Adipose tissue (tissue), 3 donors: ENCODE measurements around the gene THSD7A. TPM values are rescaled to one million over a fixed set of nuclear protein-coding genes. Genes with fewer than 3 reads are reported as not detected.

Experiments
- H3K27ac ChIP-seq: one replicate; pipeline ENCODE4 v1.5.1; 2013; ENCODE audit warnings: low read depth, low read length
- WGBS, 3 donors: extraction: QIAGEN DNeasy Blood & Tissue Kit; methylation state at CpG; one replicate each; pipeline ENCODE4 v1.1.7; 2013; 5-methylcytosine and 5-hydroxymethylcytosine counted together
- polyA plus RNA-seq, 3 donors: library from polyadenylated mRNA; stranded (reverse); fragments of 200-250 nt; gene quantifications; one replicate each; pipeline ENCODE4 v1.2.3, GENCODE V29; 2013
- donor health status: healthy with polysubstance abuse.
- donor health status: Bipolar disorder and iron deficiency.
- donor health status: healthy.

The THSD7A gene
- 1 to 10 TPM in 1 of 3 donors, under 1 TPM in 2; 0.28 to 1.9 (median 0.79) TPM for polyA plus RNA-seq

- no peak within 1 kb of the TSS for H3K27ac ChIP-seq
- 1 to 4% (median 4%) methylated on average over 60 to 62 of the region's 62 CpGs for WGBS, 3 donors
These were observed at the start of gene THSD7A for GRCh38 chr7:11831736-11832495. Gene THSD7A, minus strand, starts transcription at chr7:11832198. Its CDS starts 252 bp downstream, at chr7:11831946.

- WGBS, 3 donors = 68 to 89% (median 89%) methylated on average over 5 of the region's 5 CpGs
These were observed 49.7 kb upstream of the THSD7A start for GRCh38 chr7:11881680-11882079.

GRCh38 chr7:11875635-11876034, 43.6 kb upstream of the THSD7A start:
- 45 to 76% (median 69%) methylated on average over 1 of the region's 1 CpG for WGBS, 3 donors
- H3K27ac ChIP-seq = no peak overlapping the region

More at GRCh38 chr7:11881680-11882079, 49.7 kb upstream of the THSD7A start:
- H3K27ac ChIP-seq = no peak overlapping the region

GRCh38 chr7:11865671-11866070, 33.7 kb upstream of the THSD7A start:
- WGBS, 3 donors = 71 to 75% (median 71%) methylated on average over 2 of the region's 2 CpGs
- no peak overlapping the region for H3K27ac ChIP-seq

GRCh38 chr7:11858622-11859302, 26.8 kb upstream of the THSD7A start:
- 24 to 53% (median 51%) methylated on average over 6 of the region's 6 CpGs for WGBS, 3 donors

GRCh38 chr7:11858026-11858425, 26.0 kb upstream of the THSD7A start:
- WGBS, 3 donors = 81 to 91% (median 89%) methylated on average over 2 of the region's 2 CpGs

More at GRCh38 chr7:11858622-11859302, 26.8 kb upstream of the THSD7A start:
- H3K27ac ChIP-seq = no peak overlapping the region

GRCh38 chr7:11848251-11848650, 16.3 kb upstream of the THSD7A start:
- WGBS, 3 donors = 72 to 94% (median 89%) methylated on average over 3 of the region's 3 CpGs
- no peak overlapping the region for H3K27ac ChIP-seq

More at GRCh38 chr7:11858026-11858425, 26.0 kb upstream of the THSD7A start:
- no peak overlapping the region for H3K27ac ChIP-seq

GRCh38 chr7:11847336-11847735, 15.3 kb upstream of the THSD7A start:
- H3K27ac ChIP-seq = no peak overlapping the region
- 27 to 40% (median 39%) methylated on average over 2 of the region's 2 CpGs for WGBS, 3 donors

- no peak overlapping the region for H3K27ac ChIP-seq
- 32 to 49% (median 47%) methylated on average over 5 of the region's 5 CpGs for WGBS, 3 donors
These were observed 14.5 kb upstream of the THSD7A start for GRCh38 chr7:11846361-11846955.

GRCh38 chr7:11843113-11843765, 11.2 kb upstream of the THSD7A start:
- no peak overlapping the region for H3K27ac ChIP-seq
- WGBS, 3 donors = 50 to 88% (median 81%) methylated on average over 1 of the region's 1 CpG

- H3K27ac ChIP-seq = no peak overlapping the region
These were observed 9.7 kb upstream of the THSD7A start for GRCh38 chr7:11841657-11842056.

GRCh38 chr7:11835260-11835659, 3.3 kb upstream of the THSD7A start:
- H3K27ac ChIP-seq = no peak overlapping the region

- WGBS, 3 donors = 34 to 56% (median 39%) methylated on average over 6 of the region's 6 CpGs
- H3K27ac ChIP-seq = no peak overlapping the region
These were observed 1.4 kb upstream of the THSD7A start for GRCh38 chr7:11833431-11833830.

- 2% methylated on average over 8 of the region's 8 CpGs for WGBS, 3 donors
These were observed 752 bp downstream of the THSD7A start for GRCh38 chr7:11831156-11831735.

GRCh38 chr7:11830582-11831155, 1.3 kb downstream of the THSD7A start:
- WGBS, 3 donors = 1 to 10% (median 1%) methylated on average over 7 of the region's 7 CpGs
- no peak overlapping the region for H3K27ac ChIP-seq

More at GRCh38 chr7:11831156-11831735, 752 bp downstream of the THSD7A start:
- no peak overlapping the region for H3K27ac ChIP-seq

GRCh38 chr7:11829954-11830353, 2.0 kb downstream of the THSD7A start:
- H3K27ac ChIP-seq = no peak overlapping the region

- WGBS, 3 donors = 94 to 97% (median 96%) methylated on average over 11 of the region's 11 CpGs
- no peak overlapping the region for H3K27ac ChIP-seq
These were observed 12.1 kb downstream of the THSD7A start for GRCh38 chr7:11819947-11820346.

GRCh38 chr7:11819271-11819670, 12.7 kb downstream of the THSD7A start:
- no peak overlapping the region for H3K27ac ChIP-seq
- 81 to 95% (median 92%) methylated on average over 5 of the region's 5 CpGs for WGBS, 3 donors
